ENCODE results near the gene SDC3.

Gene SDC3

GRCh38 chr1:30905916-30906620, 2.5 kb downstream of the SDC3 start:
- no peak for DNase-seq (ENCODE audit: extremely low read depth in 1 of 2, low read depth in 1 of 2)

GRCh38 chr1:30905403-30905802, 3.2 kb downstream of the SDC3 start:
- DNase-seq (ENCODE audit: extremely low read depth in 1 of 2, low read depth in 1 of 2), result no peak

GRCh38 chr1:30904962-30905335, 3.6 kb downstream of the SDC3 start:
- DNase-seq (ENCODE audit: extremely low read depth in 1 of 2, low read depth in 1 of 2), result no peak

- no peak for DNase-seq (ENCODE audit: extremely low read depth in 1 of 2, low read depth in 1 of 2)
Observed at GRCh38 chr1:30904191-30904961, 4.2 kb downstream of the SDC3 start.

GRCh38 chr1:30903343-30904034, 5.1 kb downstream of the SDC3 start:
- DNase-seq (ENCODE audit: extremely low read depth in 1 of 2, low read depth in 1 of 2), result no peak

- DNase-seq (ENCODE audit: extremely low read depth in 1 of 2, low read depth in 1 of 2), result no peak
Observed at GRCh38 chr1:30902593-30903290, 5.8 kb downstream of the SDC3 start.

GRCh38 chr1:30901798-30902581, 6.6 kb downstream of the SDC3 start:
- DNase-seq (ENCODE audit: extremely low read depth in 1 of 2, low read depth in 1 of 2), result no peak

GRCh38 chr1:30900931-30901560, 7.5 kb downstream of the SDC3 start:
- no peak for DNase-seq (ENCODE audit: extremely low read depth in 1 of 2, low read depth in 1 of 2)

GRCh38 chr1:30900486-30900885, 8.1 kb downstream of the SDC3 start:
- no peak for DNase-seq (ENCODE audit: extremely low read depth in 1 of 2, low read depth in 1 of 2)

GRCh38 chr1:30899577-30900389, 8.8 kb downstream of the SDC3 start:
- DNase-seq (ENCODE audit: extremely low read depth in 1 of 2, low read depth in 1 of 2), result no peak

- no peak for DNase-seq (ENCODE audit: extremely low read depth in 1 of 2, low read depth in 1 of 2)
Observed at GRCh38 chr1:30898031-30898815, 10.3 kb downstream of the SDC3 start.

- no peak for DNase-seq (ENCODE audit: extremely low read depth in 1 of 2, low read depth in 1 of 2)
Observed at GRCh38 chr1:30896905-30897304, 11.7 kb downstream of the SDC3 start.

GRCh38 chr1:30895944-30896660, 12.5 kb downstream of the SDC3 start:
- DNase-seq (ENCODE audit: extremely low read depth in 1 of 2, low read depth in 1 of 2), result no peak

GRCh38 chr1:30895382-30895943, 13.1 kb downstream of the SDC3 start:
- no peak for DNase-seq (ENCODE audit: extremely low read depth in 1 of 2, low read depth in 1 of 2)

- DNase-seq (ENCODE audit: extremely low read depth in 1 of 2, low read depth in 1 of 2), result no peak
Observed at GRCh38 chr1:30894508-30894973, 14.0 kb downstream of the SDC3 start.

GRCh38 chr1:30893776-30894507, 14.6 kb downstream of the SDC3 start:
- DNase-seq (ENCODE audit: extremely low read depth in 1 of 2, low read depth in 1 of 2), result no peak

GRCh38 chr1:30892671-30893073, 15.9 kb downstream of the SDC3 start:
- no peak for DNase-seq (ENCODE audit: extremely low read depth in 1 of 2, low read depth in 1 of 2)
